IMR-90 (cell line): ENCODE measurements around the gene ALDH3A2. TPM values are rescaled to one million over a fixed set of nuclear protein-coding genes. Genes with fewer than 3 reads are reported as not detected.

Experiments used
- ATAC-seq: fragments of 200-7000 bp; cut with Tn5 transposase; 2 replicates; pipeline ENCODE4 v1.9.1; 2020; ENCODE audit warnings: low read depth, mild to moderate bottlenecking, moderate library complexity
- BruUV-seq: library from RNA; stranded (reverse); fragments of 400-500 nt; replicated peaks from 2 replicates; lab custom pipeline; 2021; lab: Mats Ljungman, UMichigan
- CTCF ChIA-PET: fragments of 300-600 bp; formaldehyde crosslinking; extraction: SDS; loops from one replicate; lab custom pipeline; 2021; ENCODE audit warnings: antibody characterized with exemption; lab: Yijun Ruan, JAX
- POLR2A ChIA-PET: fragments of 300-600 bp; sonication (Branson Sonifier 250); formaldehyde crosslinking; loops from one replicate; lab custom pipeline; 2022; ENCODE audit warnings: antibody characterized with exemption; ENCODE audit not compliant: unreplicated experiment; lab: Charles Lee
- DNase-seq: peaks from one replicate; pipeline ENCODE4 v3.0.0; 2013
- H2AFZ ChIP-seq: replicated peaks from 2 replicates; pipeline ENCODE3; 2013; ENCODE audit warnings: low read length, mild to moderate bottlenecking; ENCODE audit not compliant: poor library complexity
- H2AK5ac ChIP-seq: 2 replicates; pipeline ENCODE4 v1.6.1; 2013; ENCODE audit warnings: low read depth, low read length, inconsistent platforms
- H2AK9ac ChIP-seq: replicated peaks from 2 replicates; pipeline ENCODE3; 2013; ENCODE audit warnings: mild to moderate bottlenecking, low read depth, low read length, moderate library complexity; ENCODE audit not compliant: poor library complexity
- H2BK120ac ChIP-seq: 2 replicates; pipeline ENCODE4 v1.6.1; 2013; ENCODE audit warnings: low read depth, low read length, inconsistent platforms
- H2BK15ac ChIP-seq: 3 replicates; pipeline ENCODE4 v1.6.1; 2013; ENCODE audit warnings: low read depth, low read length, inconsistent platforms
- H2BK20ac ChIP-seq: 2 replicates; pipeline ENCODE4 v1.6.1; 2013; ENCODE audit warnings: low read depth, mild to moderate bottlenecking, inconsistent platforms, low read length, moderate library complexity
- H2BK5ac ChIP-seq: 2 replicates; pipeline ENCODE4 v1.6.1; 2013; ENCODE audit warnings: mild to moderate bottlenecking, low read depth, low read length, inconsistent platforms; ENCODE audit not compliant: poor library complexity, severe bottlenecking
- H3K14ac ChIP-seq: replicated peaks from 2 replicates; pipeline ENCODE4 v1.6.1; 2013; ENCODE audit warnings: low read depth, low read length, inconsistent platforms
- H3K18ac ChIP-seq: 2 replicates; pipeline ENCODE4 v1.6.1; 2013; ENCODE audit warnings: low read depth, low read length, control low read depth
- H3K23ac ChIP-seq: 2 replicates; pipeline ENCODE4 v1.6.1; 2013; ENCODE audit warnings: low read depth, low read length, inconsistent platforms
- H3K27ac ChIP-seq: 2 replicates; pipeline ENCODE4 v1.5.1; 2013; ENCODE audit warnings: mild to moderate bottlenecking, control low read depth, low read length; ENCODE audit not compliant: insufficient read depth
- H3K27me3 ChIP-seq: 2 replicates; pipeline ENCODE4 v1.6.1; 2013; ENCODE audit warnings: low read length; ENCODE audit not compliant: control insufficient read depth, insufficient read depth
- H3K36me3 ChIP-seq: 2 replicates; pipeline ENCODE4 v1.6.1; 2013; ENCODE audit warnings: low read length, mixed read lengths; ENCODE audit not compliant: control insufficient read depth, insufficient read depth
- H3K4ac ChIP-seq: 2 replicates; pipeline ENCODE4 v1.6.1; 2013; ENCODE audit warnings: low read depth, low read length, inconsistent platforms
- H3K4me1 ChIP-seq: 2 replicates; pipeline ENCODE4 v1.6.1; 2013; ENCODE audit warnings: low read length, mixed read lengths; ENCODE audit not compliant: control insufficient read depth, insufficient read depth
- H3K4me2 ChIP-seq: 2 replicates; pipeline ENCODE4 v1.6.1; 2013; ENCODE audit warnings: low read depth, mild to moderate bottlenecking, control low read depth, low read length, moderate library complexity
- H3K4me3 ChIP-seq: 2 replicates; pipeline ENCODE4 v1.5.1; 2013; ENCODE audit warnings: low read depth, mild to moderate bottlenecking, control low read depth, low read length, moderate library complexity; ENCODE audit not compliant: insufficient read depth
- H3K56ac ChIP-seq: 2 replicates; pipeline ENCODE4 v1.6.1; 2013; ENCODE audit warnings: low read length, inconsistent platforms; ENCODE audit not compliant: insufficient read depth; ENCODE audit errors: extremely low read depth
- H3K79me1 ChIP-seq, 2 experiments: 2 replicates each; pipeline ENCODE4 v1.6.1; 2013; ENCODE audit warnings: low read length in 2 of 2, inconsistent platforms in 1 of 2, low read depth in 1 of 2
- H3K9ac ChIP-seq: 2 replicates; pipeline ENCODE4 v1.6.1; 2013; ENCODE audit warnings: low read depth, low read length, control low read depth
- H3K9me1 ChIP-seq: 2 replicates; pipeline ENCODE4 v1.6.1; 2013; ENCODE audit warnings: low read length, inconsistent platforms; ENCODE audit not compliant: insufficient read depth
- H3K9me3 ChIP-seq: 2 replicates; pipeline ENCODE4 v1.6.1; 2013; ENCODE audit warnings: low read length; ENCODE audit not compliant: control insufficient read depth, insufficient read depth
- H4K20me1 ChIP-seq: 2 replicates; pipeline ENCODE4 v1.6.1; 2013; ENCODE audit warnings: low read length, inconsistent platforms; ENCODE audit not compliant: insufficient read depth
- H4K5ac ChIP-seq: 2 replicates; pipeline ENCODE4 v1.6.1; 2013; ENCODE audit warnings: mild to moderate bottlenecking, low read depth, low read length, control low read depth
- H4K8ac ChIP-seq, 2 experiments: 2 replicates each; pipeline ENCODE4 v1.6.1; 2013; ENCODE audit warnings: low read depth in 2 of 2, low read length in 2 of 2, control low read depth in 1 of 2, inconsistent platforms in 1 of 2
- H4K91ac ChIP-seq: 2 replicates; pipeline ENCODE4 v1.6.1; 2013; ENCODE audit warnings: low read depth, low read length, inconsistent platforms; ENCODE audit not compliant: insufficient read depth
- CEBPB ChIP-seq: IDR thresholded peaks from 2 replicates; pipeline ENCODE4 v1.6.1; 2012; ENCODE audit warnings: low read depth, low read length, improper control_type of control experiment
- CHD1 ChIP-seq: IDR thresholded peaks from 2 replicates; pipeline ENCODE4 v1.6.1; 2012; ENCODE audit warnings: low read depth, low read length, improper control_type of control experiment
- ELK1 ChIP-seq: fragments of 150-350 bp; IDR thresholded peaks from 2 replicates; pipeline ENCODE4 v1.6.1; 2016; ENCODE audit warnings: low read depth, mild to moderate bottlenecking, low read length, moderate library complexity, borderline replicate concordance
- FOS ChIP-seq: fragments of 150-350 bp; IDR thresholded peaks from 2 replicates; pipeline ENCODE4 v1.6.1; 2016; ENCODE audit warnings: low read depth, low read length
- MAZ ChIP-seq: IDR thresholded peaks from 2 replicates; pipeline ENCODE4 v1.6.1; 2012; ENCODE audit warnings: low read depth, mild to moderate bottlenecking, low read length, improper control_type of control experiment, moderate library complexity, borderline replicate concordance
- POLR2A ChIP-seq: IDR thresholded peaks from 2 replicates; pipeline ENCODE4 v1.6.1; 2012; ENCODE audit warnings: mild to moderate bottlenecking, low read depth, low read length
- RFX5 ChIP-seq: IDR thresholded peaks from 2 replicates; pipeline ENCODE4 v1.8.0; 2012; ENCODE audit warnings: low read depth, mild to moderate bottlenecking, low read length, moderate library complexity
- WGBS, 2 experiments: methylation state at CpG; one replicate each; pipeline versions ENCODE4 v1.1.5 to v1.1.7; 2013; ENCODE audit warnings: missing lambda C conversion rate in 2 of 2; ENCODE audit not compliant: insufficient read length in 1 of 2; ENCODE audit errors: extremely low coverage in 2 of 2; 5-methylcytosine and 5-hydroxymethylcytosine counted together
- dilution Hi-C: fragments of 300-500 bp; cut with HindIII; formaldehyde crosslinking; loops from one replicate; pipeline ENCODE4 v1.14.3; 2018; ENCODE audit warnings: low sequenced_read_pairs; ENCODE audit not compliant: unreplicated experiment
- in situ Hi-C: fragments of 300-500 bp; cut with MboI; formaldehyde crosslinking; loops from 3 replicates; pipeline ENCODE4 v1.14.3; 2019; ENCODE audit warnings: low sequenced_read_pairs, inconsistent platforms, mixed read lengths
- intact Hi-C: fragments of 100-400 bp; cut with micrococcal nuclease; formaldehyde crosslinking; loops from 2 replicates; pipeline ENCODE4 v1.10.0; 2022
- polyA plus RNA-seq, 3 experiments: library from polyadenylated mRNA; depleted of rRNA; stranded (reverse); fragments of >200 nt; gene quantifications; 2 replicates each; pipeline ENCODE4 v1.2.3, GENCODE V29; 2012; ENCODE audit warnings: low replicate concordance in 1 of 3
- total RNA-seq: library from RNA; depleted of rRNA; stranded (reverse); fragments of >200 nt; gene quantifications from 2 replicates; pipeline ENCODE4 v1.2.3, GENCODE V29; 2012

The ALDH3A2 gene
- total and polyA plus RNA-seq, 2 of the 4 experiments (the other 2 are of a cell fraction), result 4.0 to 7.9 TPM

- no peak overlapping the region for H2BK5ac ChIP-seq
- H2AK5ac ChIP-seq, result no peak overlapping the region
- H2AFZ ChIP-seq, result no peak overlapping the region
- no peak overlapping the region for H3K23ac ChIP-seq
- no peak overlapping the region for H3K9ac ChIP-seq
- no peak for DNase-seq
- 86% methylated on average over 7 of the region's 28 CpGs; no CpG with 5 or more reads in 1 of the 2 experiments for WGBS, 2 experiments
- ChIA-PET CTCF (no interaction called here), POLR2A (no interaction called here)
- no peak for ATAC-seq
- H2AK9ac ChIP-seq, result no peak overlapping the region
- no peak overlapping the region for H2BK15ac ChIP-seq
- H3K36me3 ChIP-seq, result no peaks in the 10 kb centered on the region
- no peaks in the 10 kb centered on the region for H3K9me3 ChIP-seq
- no peaks in the 10 kb centered on the region for H4K20me1 ChIP-seq
- no peaks in the 10 kb centered on the region for H3K9me1 ChIP-seq
- H3K14ac ChIP-seq, result no peak overlapping the region
- intact Hi-C loops (no loop called here), dilution Hi-C loops (no loop called here), in situ Hi-C loops (no loop called here)
- TF ChIP-seq CEBPB (no peak), MAZ (no peak), CHD1 (no peak), FOS (no peak), RFX5 (no peak), POLR2A (no peak), ELK1 (no peak)
- no peaks in the 10 kb centered on the region for H3K4me1 ChIP-seq
- H2BK120ac ChIP-seq, result no peak overlapping the region
- peaks cover 17% of the 10 kb centered on the region; the same call in 1 of the 2 replicates for H3K27me3 ChIP-seq
- no peak overlapping the region for H3K4me2 ChIP-seq
- H3K79me1 ChIP-seq, result no peaks in the 10 kb centered on the region
- no peak overlapping the region for H3K4me3 ChIP-seq
- no peak overlapping the region for H2BK20ac ChIP-seq
- H3K27ac ChIP-seq, result no peak overlapping the region
- H4K91ac ChIP-seq, result no peak overlapping the region
- H4K5ac ChIP-seq, result no peak overlapping the region
- H3K18ac ChIP-seq, result no peak overlapping the region
- BruUV-seq, result no TSS peak
- no peak overlapping the region for H4K8ac ChIP-seq
- H3K4ac ChIP-seq, result no peak overlapping the region
- no peak overlapping the region for H3K56ac ChIP-seq
Measured at GRCh38 chr17:19713901-19714361, 65.4 kb downstream of the ALDH3A2 start.
